ENCODE data around the gene ATG4D.

ATG4D gene

DNA sequence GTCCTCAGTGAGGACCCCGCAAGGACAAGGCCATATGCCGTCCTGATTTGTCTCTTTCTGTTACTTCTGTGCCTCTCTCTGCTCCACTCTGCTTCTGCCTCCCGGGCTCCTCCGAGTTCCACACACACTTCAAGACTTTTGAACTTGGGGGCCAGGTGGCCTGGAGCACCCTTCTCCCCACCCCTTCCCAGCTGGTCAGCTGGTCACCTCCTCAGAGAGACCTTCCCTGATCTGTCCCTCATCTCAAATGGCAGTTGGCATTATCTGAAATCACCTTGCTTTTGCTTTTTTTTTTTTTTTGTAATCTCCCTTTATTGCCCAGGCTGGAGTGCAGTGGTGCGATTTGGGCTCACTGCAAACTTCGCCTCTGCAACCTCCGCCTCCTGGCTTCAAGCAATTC is 24.3 kb upstream of the ATG4D start:
- H3K27me3 ChIP-seq (ENCODE audit: low read length) = no peaks in the 10 kb centered on the region
- H3K9ac ChIP-seq (ENCODE audit: low read length) = no peak overlapping the region
- no peak overlapping the region for H2AFZ ChIP-seq (ENCODE audit: low read depth, low read length, severe bottlenecking)
- no peaks in the 10 kb centered on the region for H3K9me3 ChIP-seq (ENCODE audit: insufficient read depth, low read length)
- H4K20me1 ChIP-seq (ENCODE audit: low read depth, low read length) = no peaks in the 10 kb centered on the region
- no peak overlapping the region for H3K27ac ChIP-seq (ENCODE audit: low read depth, low read length)
- H3K9me2 ChIP-seq (replicated peaks; ENCODE audit: insufficient read depth, low read length) = no peaks in the 10 kb centered on the region
- H3K79me2 ChIP-seq (ENCODE audit: insufficient read depth, low read length) = no peaks in the 10 kb centered on the region
- H3F3A ChIP-seq (ENCODE audit: insufficient read depth) = no peaks in the 10 kb centered on the region
- H3K36me3 ChIP-seq (ENCODE audit: low read length) = no peaks in the 10 kb centered on the region
- H3K4me2 ChIP-seq (ENCODE audit: low read depth, low read length, poor library complexity, severe bottlenecking) = no peak overlapping the region
- H3K4me3 ChIP-seq (ENCODE audit: insufficient read depth, low read length, poor library complexity, severe bottlenecking) = no peak overlapping the region
- TF ChIP-seq EZH2phosphoT487 (conservative IDR thresholded peaks at IDR 0.05; ENCODE audit: low read length) = no peak
- TF ChIP-seq, protein P1, sequence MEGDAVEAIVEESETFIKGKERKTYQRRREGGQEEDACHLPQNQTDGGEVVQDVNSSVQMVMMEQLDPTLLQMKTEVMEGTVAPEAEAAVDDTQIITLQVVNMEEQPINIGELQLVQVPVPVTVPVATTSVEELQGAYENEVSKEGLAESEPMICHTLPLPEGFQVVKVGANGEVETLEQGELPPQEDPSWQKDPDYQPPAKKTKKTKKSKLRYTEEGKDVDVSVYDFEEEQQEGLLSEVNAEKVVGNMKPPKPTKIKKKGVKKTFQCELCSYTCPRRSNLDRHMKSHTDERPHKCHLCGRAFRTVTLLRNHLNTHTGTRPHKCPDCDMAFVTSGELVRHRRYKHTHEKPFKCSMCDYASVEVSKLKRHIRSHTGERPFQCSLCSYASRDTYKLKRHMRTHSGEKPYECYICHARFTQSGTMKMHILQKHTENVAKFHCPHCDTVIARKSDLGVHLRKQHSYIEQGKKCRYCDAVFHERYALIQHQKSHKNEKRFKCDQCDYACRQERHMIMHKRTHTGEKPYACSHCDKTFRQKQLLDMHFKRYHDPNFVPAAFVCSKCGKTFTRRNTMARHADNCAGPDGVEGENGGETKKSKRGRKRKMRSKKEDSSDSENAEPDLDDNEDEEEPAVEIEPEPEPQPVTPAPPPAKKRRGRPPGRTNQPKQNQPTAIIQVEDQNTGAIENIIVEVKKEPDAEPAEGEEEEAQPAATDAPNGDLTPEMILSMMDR (IDR thresholded peaks at IDR 0.05; ENCODE audit: insufficient read depth, low read length, poor library complexity, severe bottlenecking) = no peak

DNA sequence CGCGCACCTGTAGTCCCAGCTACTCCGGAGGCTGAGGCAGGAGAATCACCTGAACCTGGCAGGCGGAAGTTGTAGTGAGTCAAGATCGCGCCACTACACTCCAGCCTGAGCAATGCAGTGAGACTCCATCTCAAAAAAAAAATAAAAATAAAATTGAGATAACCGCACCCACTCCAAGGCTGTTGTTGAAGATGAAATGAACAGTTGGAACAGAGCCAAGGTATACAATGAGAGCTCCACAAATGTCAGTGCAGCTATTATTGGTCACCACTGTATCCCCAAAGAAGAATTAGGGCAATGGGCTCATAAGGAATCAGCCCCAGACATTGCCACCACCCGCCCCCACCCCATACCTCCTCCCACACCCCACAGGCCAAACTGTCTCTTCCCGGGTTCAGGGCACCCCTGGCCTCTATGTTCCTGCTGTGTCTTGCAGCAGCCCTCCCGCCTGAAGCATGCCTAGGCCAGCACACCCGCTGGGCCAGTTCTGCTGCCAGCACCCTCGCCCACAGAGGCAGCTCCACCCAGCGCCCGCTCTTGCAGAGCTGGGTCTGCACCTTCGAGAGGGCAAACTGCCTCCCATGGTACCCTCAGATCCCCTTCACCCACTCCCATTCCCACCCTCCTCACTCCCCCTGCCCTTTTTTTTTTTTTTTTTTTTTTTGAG is 22.9 kb upstream of the ATG4D start:
- no peak overlapping the region for H3K4me2 ChIP-seq (ENCODE audit: low read depth, low read length, poor library complexity, severe bottlenecking)
- H3K36me3 ChIP-seq (ENCODE audit: low read length) = no peaks in the 10 kb centered on the region
- no peaks in the 10 kb centered on the region for H3K79me2 ChIP-seq (ENCODE audit: insufficient read depth, low read length)
- no peak overlapping the region for H3K9ac ChIP-seq (ENCODE audit: low read length)
- H3F3A ChIP-seq (ENCODE audit: insufficient read depth) = no peaks in the 10 kb centered on the region
- H3K4me3 ChIP-seq (ENCODE audit: insufficient read depth, low read length, poor library complexity, severe bottlenecking) = no peak overlapping the region
- H3K9me3 ChIP-seq (ENCODE audit: insufficient read depth, low read length) = no peaks in the 10 kb centered on the region
- no peaks in the 10 kb centered on the region for H3K9me2 ChIP-seq (replicated peaks; ENCODE audit: insufficient read depth, low read length)
- no peak overlapping the region for H3K27ac ChIP-seq (ENCODE audit: low read depth, low read length)
- H3K27me3 ChIP-seq (ENCODE audit: low read length) = no peaks in the 10 kb centered on the region
- no peak overlapping the region for H2AFZ ChIP-seq (ENCODE audit: low read depth, low read length, severe bottlenecking)
- H4K20me1 ChIP-seq (ENCODE audit: low read depth, low read length) = no peaks in the 10 kb centered on the region
- TF ChIP-seq, protein P1 (IDR thresholded peaks at IDR 0.05; ENCODE audit: insufficient read depth, low read length, poor library complexity, severe bottlenecking) = no peak
- TF ChIP-seq EZH2phosphoT487 (conservative IDR thresholded peaks at IDR 0.05; ENCODE audit: low read length) = no peak

DNA sequence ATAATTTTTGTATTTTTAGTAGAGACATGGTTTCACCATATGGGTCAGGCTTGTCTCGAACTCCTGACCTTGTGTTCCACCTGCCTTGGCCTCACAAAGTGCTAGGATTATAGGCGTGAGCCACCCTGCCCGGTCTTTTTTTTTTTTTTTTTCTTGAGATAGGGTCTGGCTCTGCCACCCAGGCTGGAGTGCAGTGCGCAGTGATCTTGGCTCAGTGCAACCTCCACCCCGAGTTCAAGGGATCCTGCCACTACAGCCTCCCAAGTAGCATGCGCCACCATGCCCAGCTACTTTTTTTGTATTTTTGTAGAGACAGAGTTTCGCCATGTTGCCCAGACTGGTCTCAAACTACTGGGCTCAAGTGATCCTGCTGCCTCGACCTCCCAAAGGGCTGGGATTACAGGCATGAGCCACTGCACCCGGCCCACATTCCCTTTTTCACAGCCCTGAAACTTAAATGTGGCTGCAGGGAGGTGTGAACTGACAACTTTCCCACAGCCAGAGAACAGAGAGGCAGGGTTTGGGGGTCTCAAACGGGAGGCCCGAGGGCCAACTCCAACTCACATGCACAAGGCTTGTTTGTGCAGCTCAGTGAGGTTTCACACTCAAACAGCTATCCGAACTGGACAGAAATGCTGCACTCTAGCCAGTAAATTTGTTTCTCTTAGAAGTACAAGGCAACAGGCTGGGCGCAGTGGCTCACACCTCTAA is 22.1 kb upstream of the ATG4D start:
- TF ChIP-seq EZH2phosphoT487 (conservative IDR thresholded peaks at IDR 0.05; ENCODE audit: low read length) = no peak
- H3K9ac ChIP-seq (ENCODE audit: low read length) = no peak overlapping the region
- H3K27ac ChIP-seq (ENCODE audit: low read depth, low read length) = no peak overlapping the region

DNA sequence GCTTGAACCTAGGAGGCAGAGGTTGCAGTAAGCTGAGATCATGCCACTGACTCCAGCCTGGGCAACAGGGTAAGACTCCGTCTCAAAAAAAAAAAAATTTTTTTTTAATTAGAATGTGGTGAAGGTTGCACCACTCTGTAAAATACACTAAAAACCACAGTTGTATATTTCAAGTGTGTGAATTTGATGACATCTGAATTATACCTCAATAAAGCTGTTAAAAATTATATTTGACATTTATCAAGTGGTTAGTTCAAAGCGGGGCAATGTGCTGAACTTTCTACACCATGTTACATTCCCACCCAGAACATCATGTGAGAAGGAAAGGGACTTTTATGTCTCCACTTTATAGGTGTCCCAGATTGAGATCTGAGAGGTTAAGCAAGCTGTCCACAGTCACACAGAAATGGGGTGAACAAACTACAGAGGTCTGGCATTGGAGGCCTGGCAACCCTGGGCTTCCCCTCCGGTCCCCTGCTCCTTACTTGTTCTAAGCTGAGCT is 20.5 kb upstream of the ATG4D start:
- H3K36me3 ChIP-seq (ENCODE audit: low read length) = no peaks in the 10 kb centered on the region
- TF ChIP-seq, protein P1 (IDR thresholded peaks at IDR 0.05; ENCODE audit: insufficient read depth, low read length, poor library complexity, severe bottlenecking) = no peak
- no peak for TF ChIP-seq EZH2phosphoT487 (conservative IDR thresholded peaks at IDR 0.05; ENCODE audit: low read length)

More for the DNA sequence above, 22.1 kb upstream of the ATG4D start:
- Histone ChIP-seq H4K20me1 (ENCODE audit: low read depth, low read length) (no peaks in the 10 kb centered on the region), H2AFZ (ENCODE audit: low read depth, low read length, severe bottlenecking) (no peak overlapping the region), H3K9me3 (ENCODE audit: insufficient read depth, low read length) (no peaks in the 10 kb centered on the region), H3K79me2 (ENCODE audit: insufficient read depth, low read length) (no peaks in the 10 kb centered on the region), H3F3A (ENCODE audit: insufficient read depth) (no peaks in the 10 kb centered on the region), H3K36me3 (ENCODE audit: low read length) (no peaks in the 10 kb centered on the region), H3K9me2 (replicated peaks; ENCODE audit: insufficient read depth, low read length) (no peaks in the 10 kb centered on the region), H3K4me3 (ENCODE audit: insufficient read depth, low read length, poor library complexity, severe bottlenecking) (no peak overlapping the region), H3K4me2 (ENCODE audit: low read depth, low read length, poor library complexity, severe bottlenecking) (no peak overlapping the region), H3K27me3 (ENCODE audit: low read length) (no peaks in the 10 kb centered on the region)

More for the DNA sequence above, 20.5 kb upstream of the ATG4D start:
- Histone ChIP-seq H2AFZ (ENCODE audit: low read depth, low read length, severe bottlenecking) (no peak overlapping the region), H3K9me2 (replicated peaks; ENCODE audit: insufficient read depth, low read length) (no peaks in the 10 kb centered on the region), H3K27ac (ENCODE audit: low read depth, low read length) (no peak overlapping the region), H3K9ac (ENCODE audit: low read length) (no peak overlapping the region), H3F3A (ENCODE audit: insufficient read depth) (no peaks in the 10 kb centered on the region), H3K4me3 (ENCODE audit: insufficient read depth, low read length, poor library complexity, severe bottlenecking) (no peak overlapping the region), H3K9me3 (ENCODE audit: insufficient read depth, low read length) (no peaks in the 10 kb centered on the region), H3K4me2 (ENCODE audit: low read depth, low read length, poor library complexity, severe bottlenecking) (no peak overlapping the region), H3K27me3 (ENCODE audit: low read length) (no peaks in the 10 kb centered on the region), H3K79me2 (ENCODE audit: insufficient read depth, low read length) (no peaks in the 10 kb centered on the region), H4K20me1 (ENCODE audit: low read depth, low read length) (no peaks in the 10 kb centered on the region)
